MCF 10A (cell line): Measurements from ENCODE around the gene TCAP. TPM values are rescaled to one million over a fixed set of nuclear protein-coding genes. Genes with fewer than 3 reads are reported as not detected.

Experiments used
- BruUV-seq: library from RNA; stranded (reverse); fragments of 400-500 nt; replicated peaks from 2 replicates; lab custom pipeline; 2021; lab: Mats Ljungman, UMichigan
- CTCF ChIA-PET: fragments of 300-600 bp; sonication (Branson Sonifier 250); formaldehyde crosslinking; extraction: SDS; loops from one replicate; lab custom pipeline; 2021; ENCODE audit warnings: antibody characterized with exemption, inconsistent platforms; lab: Yijun Ruan, JAX
- POLR2A ChIA-PET: fragments of 300-600, 350-650 bp; sonication (Branson Sonifier 250); formaldehyde crosslinking; extraction: SDS; loops from one replicate; lab custom pipeline; 2020; ENCODE audit warnings: antibody characterized with exemption, inconsistent platforms; lab: Yijun Ruan, JAX
- DNase-seq: peaks from one replicate; pipeline ENCODE4 v3.0.0-alpha.2; 2018; ENCODE audit not compliant: unreplicated experiment
- H3K27ac Mint-ChIP-seq: one replicate; pipeline ENCODE4 v1.8.0; 2022; ENCODE audit warnings: mild to moderate bottlenecking, low read depth, mixed read lengths; ENCODE audit not compliant: unreplicated experiment
- H3K27me3 Mint-ChIP-seq: one replicate; pipeline ENCODE4 v1.8.0; 2022; ENCODE audit warnings: mixed read lengths; ENCODE audit not compliant: insufficient read depth, unreplicated experiment
- H3K36me3 Mint-ChIP-seq: one replicate; pipeline ENCODE4 v1.8.0; 2022; ENCODE audit warnings: mild to moderate bottlenecking, moderate library complexity, mixed read lengths; ENCODE audit not compliant: insufficient read depth, unreplicated experiment
- H3K4me1 Mint-ChIP-seq: one replicate; pipeline ENCODE4 v1.8.0; 2022; ENCODE audit warnings: mixed read lengths; ENCODE audit not compliant: insufficient read depth, unreplicated experiment
- H3K4me3 Mint-ChIP-seq: one replicate; pipeline ENCODE4 v1.8.0; 2022; ENCODE audit warnings: mild to moderate bottlenecking, moderate library complexity, mixed read lengths; ENCODE audit not compliant: unreplicated experiment
- H3K9me3 Mint-ChIP-seq: one replicate; pipeline ENCODE4 v1.8.0; 2022; ENCODE audit warnings: mixed read lengths; ENCODE audit not compliant: unreplicated experiment
- CTCF ChIP-seq: fragments of 200-600 bp; IDR thresholded peaks from one replicate; pipeline ENCODE4 v1.8.0; 2022; ENCODE audit warnings: antibody characterized with exemption, mild to moderate bottlenecking; ENCODE audit not compliant: unreplicated experiment
- intact Hi-C: fragments of 100-400 bp; cut with micrococcal nuclease; formaldehyde crosslinking; loops from 2 replicates; pipeline ENCODE4 v1.14.1; 2022
- total RNA-seq: library from RNA; stranded (reverse); gene quantifications from 2 replicates; pipeline ENCODE4 v1.2.3, GENCODE V29; 2022

TCAP gene
- total RNA-seq, 1 experiment from 2014 or later: 0.37 TPM

- Mint-ChIP-seq H3K27ac (no peak overlapping the region), H3K4me3 (no peak overlapping the region), H3K4me1 (peaks cover 39% of the 10 kb centered on the region), H3K27me3 (no peaks in the 10 kb centered on the region), H3K9me3 (no peaks in the 10 kb centered on the region), H3K36me3 (peaks cover 13% of the 10 kb centered on the region)
- intact Hi-C loops: no loop called here
- no peak for TF ChIP-seq CTCF
- ChIA-PET POLR2A (interaction anchor here (0.5 kb wide), 1 partner anchor 113 kb away, joined by 3 read pairs; no protein-coding TSS in a partner anchor), CTCF (interaction anchor here (0.7 to 1.3 kb wide), 3 partner anchors 13 to 18 kb away, joined by 3 to 6 read pairs (median 5); no protein-coding TSS in a partner anchor)
- DNase-seq: no peak
- BruUV-seq: no TSS peak
These were observed 24.1 kb upstream of the TCAP start for GRCh38 chr17:39641097-39641496.

- ChIA-PET POLR2A (no interaction called here), CTCF (interaction anchor here (1.0 to 1.3 kb wide), 3 partner anchors 12 to 20 kb away, joined by 3 to 6 read pairs (median 4); no protein-coding TSS in a partner anchor)
- intact Hi-C loops: no loop called here
- no TSS peak for BruUV-seq
- Mint-ChIP-seq H3K27me3 (no peaks in the 10 kb centered on the region), H3K36me3 (peaks cover 13% of the 10 kb centered on the region), H3K4me1 (peaks cover 39% of the 10 kb centered on the region), H3K4me3 (no peak overlapping the region), H3K27ac (no peak overlapping the region), H3K9me3 (no peaks in the 10 kb centered on the region)
- no peak for TF ChIP-seq CTCF
- DNase-seq: no peak
These were observed 23.3 kb upstream of the TCAP start for GRCh38 chr17:39641883-39642282.

- no peak overlapping the region for H3K4me3 Mint-ChIP-seq
- no TSS peak for BruUV-seq
- no peak for TF ChIP-seq CTCF
- no peaks in the 10 kb centered on the region for H3K9me3 Mint-ChIP-seq
- intact Hi-C loops: no loop called here
- no peaks in the 10 kb centered on the region for H3K27me3 Mint-ChIP-seq
- DNase-seq: no peak
- CTCF ChIA-PET: interaction anchor here (0.6 to 1.3 kb wide), 7 partner anchors 8 to 21 kb away, joined by 3 to 6 read pairs (median 4); no protein-coding TSS in a partner anchor
- POLR2A ChIA-PET: interaction anchor here (1.1 to 1.2 kb wide), 2 partner anchors 29 to 97 kb away, joined by 4 read pairs; no protein-coding TSS in a partner anchor
- peaks cover 13% of the 10 kb centered on the region for H3K36me3 Mint-ChIP-seq
- peaks cover 38% of the 10 kb centered on the region for H3K4me1 Mint-ChIP-seq
- no peak overlapping the region for H3K27ac Mint-ChIP-seq
These were observed 22.7 kb upstream of the TCAP start for GRCh38 chr17:39642291-39643074.

- H3K9me3 Mint-ChIP-seq: no peaks in the 10 kb centered on the region
- ChIA-PET CTCF (interaction anchor here (0.6 to 2.0 kb wide), 6 partner anchors 8 to 24 kb away, joined by 3 to 6 read pairs (median 4); no protein-coding TSS in a partner anchor), POLR2A (interaction anchor here (1.1 to 1.2 kb wide), 2 partner anchors 28 to 97 kb away, joined by 4 read pairs; no protein-coding TSS in a partner anchor)
- H3K27me3 Mint-ChIP-seq: no peaks in the 10 kb centered on the region
- intact Hi-C loops: no loop called here
- no peak for DNase-seq
- H3K27ac Mint-ChIP-seq: no peak overlapping the region
- H3K36me3 Mint-ChIP-seq: peaks cover 13% of the 10 kb centered on the region
- no TSS peak for BruUV-seq
- TF ChIP-seq CTCF: no peak
- no peak overlapping the region for H3K4me3 Mint-ChIP-seq
- H3K4me1 Mint-ChIP-seq: peaks cover 30% of the 10 kb centered on the region
These were observed 21.9 kb upstream of the TCAP start for GRCh38 chr17:39643271-39643670.
